Measurements from ENCODE around the gene DUSP10. TPM values are rescaled to one million over a fixed set of nuclear protein-coding genes. Genes with fewer than 3 reads are reported as not detected.
A peak's percentile ranks its signal among the peaks of the same experiment; 100 is the strongest.

The DUSP10 gene
- total RNA-seq, result 10 to 100 TPM in 4 of 6 donors, 1 to 10 TPM in 2; 6.3 to 14.5 (median 10.6) TPM
- polyA plus RNA-seq, result 1 to 10 TPM; 4.7 to 8.4 TPM

DNA sequence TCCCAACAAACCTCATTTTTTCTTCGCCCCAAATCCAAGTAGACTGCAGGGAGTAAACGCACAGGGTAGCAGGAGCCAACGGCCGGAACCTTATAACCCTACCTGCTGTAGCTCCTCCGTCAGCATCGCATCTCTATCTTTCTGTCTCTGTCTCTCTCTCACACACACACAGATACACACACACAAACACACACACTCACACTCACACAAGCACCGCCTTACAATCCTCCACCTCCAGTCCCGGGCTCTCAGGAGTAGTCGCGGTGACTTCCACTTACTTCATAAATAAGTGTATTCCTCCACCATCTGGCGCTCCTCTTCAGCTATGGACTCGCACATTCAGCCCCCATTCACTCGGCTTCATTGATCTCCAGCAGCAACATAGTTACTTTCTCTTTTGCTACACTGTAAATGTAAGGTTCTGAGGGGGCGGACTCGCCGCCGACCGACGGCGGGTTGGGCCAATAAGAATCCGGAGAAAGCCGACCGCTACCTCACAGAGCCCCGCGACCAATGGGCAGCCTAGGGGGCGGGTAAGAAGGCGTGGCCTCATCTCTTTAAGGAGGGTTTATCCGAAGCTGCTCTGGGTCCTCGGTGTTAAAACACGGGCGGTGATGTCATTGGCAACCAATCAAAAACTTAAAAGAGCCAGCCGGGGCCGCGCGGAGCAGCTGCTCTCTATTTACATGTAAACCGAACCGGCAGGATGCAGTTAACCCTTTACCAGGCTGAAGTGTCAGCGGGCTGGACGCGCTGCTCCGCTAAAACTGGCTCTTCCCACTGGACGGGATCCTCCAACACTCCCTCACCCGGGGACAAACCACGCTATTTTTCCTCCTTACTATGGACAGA lies at the start of gene DUSP10:
Gene DUSP10, minus strand, starts transcription at position 387 of the 852 bp plus-strand sequence. CDS start 2,345 bp downstream, outside the sequence.
- Histone ChIP-seq H3K4me1 (peaks cover 0 to 13% (median 0%) of the 10 kb centered on the region in 3 donors), H3K4me3 (peak within 1 kb of the TSS; percentile 54 to 66 (median 66)), H3K9me3 (no peaks in the 10 kb centered on the region), H3K36me3 (peaks cover 0 to 5% (median 0%) of the 10 kb centered on the region in 3 donors), H3K27me3 (no peaks in the 10 kb centered on the region), H3K27ac (peak within 1 kb of the TSS; percentile 99)
- DNase-seq (peak; percentile 91 to 100 (median 98)), ATAC-seq (peak; percentile 83 to 93 (median 86)), FAIRE-seq (peak; percentile 95)
- WGBS, 2 donors, result 0 to 1% methylated on average over 44 of the region's 44 CpGs
- intact Hi-C loops (cut with DNase I), result no loop called here
- TF ChIP-seq, protein P1, sequence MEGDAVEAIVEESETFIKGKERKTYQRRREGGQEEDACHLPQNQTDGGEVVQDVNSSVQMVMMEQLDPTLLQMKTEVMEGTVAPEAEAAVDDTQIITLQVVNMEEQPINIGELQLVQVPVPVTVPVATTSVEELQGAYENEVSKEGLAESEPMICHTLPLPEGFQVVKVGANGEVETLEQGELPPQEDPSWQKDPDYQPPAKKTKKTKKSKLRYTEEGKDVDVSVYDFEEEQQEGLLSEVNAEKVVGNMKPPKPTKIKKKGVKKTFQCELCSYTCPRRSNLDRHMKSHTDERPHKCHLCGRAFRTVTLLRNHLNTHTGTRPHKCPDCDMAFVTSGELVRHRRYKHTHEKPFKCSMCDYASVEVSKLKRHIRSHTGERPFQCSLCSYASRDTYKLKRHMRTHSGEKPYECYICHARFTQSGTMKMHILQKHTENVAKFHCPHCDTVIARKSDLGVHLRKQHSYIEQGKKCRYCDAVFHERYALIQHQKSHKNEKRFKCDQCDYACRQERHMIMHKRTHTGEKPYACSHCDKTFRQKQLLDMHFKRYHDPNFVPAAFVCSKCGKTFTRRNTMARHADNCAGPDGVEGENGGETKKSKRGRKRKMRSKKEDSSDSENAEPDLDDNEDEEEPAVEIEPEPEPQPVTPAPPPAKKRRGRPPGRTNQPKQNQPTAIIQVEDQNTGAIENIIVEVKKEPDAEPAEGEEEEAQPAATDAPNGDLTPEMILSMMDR (IDR thresholded peaks at IDR 0.05), result no peak

DNA sequence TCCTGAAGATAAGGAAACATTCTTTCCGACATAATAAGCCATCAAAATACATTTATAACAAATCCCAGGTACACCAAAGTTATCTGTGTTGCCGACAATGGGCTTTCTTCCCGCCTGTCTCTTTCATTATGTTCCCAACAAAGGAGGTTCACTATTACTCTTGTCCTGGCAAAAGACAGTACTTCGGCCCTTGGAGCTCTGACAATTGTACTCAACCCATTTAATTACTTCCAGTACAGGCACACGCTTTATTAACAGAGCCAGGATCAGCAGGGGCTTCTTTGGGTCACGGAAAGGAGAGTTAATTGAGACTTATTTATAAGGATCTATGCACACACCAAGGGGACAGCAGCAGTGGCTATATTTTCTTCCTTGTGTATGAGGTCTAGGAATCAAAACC lies 46.6 kb upstream of the DUSP10 start:
- ATAC-seq (no peak), DNase-seq (no peak), FAIRE-seq (no peak)
- WGBS, 2 donors, result 87% methylated on average over 6 of the region's 6 CpGs
- no peak overlapping the region for H3K27ac ChIP-seq
- H3K4me1 ChIP-seq, result no peaks in the 10 kb centered on the region
- intact Hi-C loops (cut with DNase I), result no loop called here
- no peaks in the 10 kb centered on the region for H3K36me3 ChIP-seq
- no peaks in the 10 kb centered on the region for H3K27me3 ChIP-seq
- no peak overlapping the region for H3K4me3 ChIP-seq
- no peaks in the 10 kb centered on the region for H3K9me3 ChIP-seq
- TF ChIP-seq, protein P1 (IDR thresholded peaks at IDR 0.05), result no peak

DNA sequence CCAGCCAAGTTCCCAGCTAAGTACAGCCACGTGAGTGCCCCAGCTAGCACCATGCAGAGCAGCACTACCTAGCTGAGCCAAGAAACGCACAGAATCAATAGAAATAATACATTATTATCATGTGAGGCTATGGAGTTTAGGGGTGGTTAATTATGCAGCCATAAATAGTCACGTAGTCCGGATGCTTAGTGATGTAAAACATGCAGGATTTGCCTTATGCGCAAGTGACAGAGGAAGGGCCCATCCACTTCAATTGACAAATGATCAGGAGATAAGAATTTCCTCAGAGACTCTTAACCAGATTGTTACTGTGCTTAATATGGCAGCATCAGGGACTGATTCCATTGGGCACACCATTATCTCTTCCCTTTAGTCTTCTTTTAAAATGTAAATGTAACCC lies 44.8 kb upstream of the DUSP10 start:
- no peak for FAIRE-seq
- no peaks in the 10 kb centered on the region for H3K9me3 ChIP-seq
- H3K4me3 ChIP-seq, result no peak overlapping the region
- no peaks in the 10 kb centered on the region for H3K4me1 ChIP-seq
- DNase-seq, result no peak
- H3K27ac ChIP-seq, result no peak overlapping the region
- H3K27me3 ChIP-seq, result no peaks in the 10 kb centered on the region
- no peaks in the 10 kb centered on the region for H3K36me3 ChIP-seq
- TF ChIP-seq, protein P1 (IDR thresholded peaks at IDR 0.05), result no peak
- intact Hi-C loops (cut with DNase I), result no loop called here
- no peak for ATAC-seq
- WGBS, 2 donors, result 88 to 91% methylated on average over 5 of the region's 5 CpGs

DNA sequence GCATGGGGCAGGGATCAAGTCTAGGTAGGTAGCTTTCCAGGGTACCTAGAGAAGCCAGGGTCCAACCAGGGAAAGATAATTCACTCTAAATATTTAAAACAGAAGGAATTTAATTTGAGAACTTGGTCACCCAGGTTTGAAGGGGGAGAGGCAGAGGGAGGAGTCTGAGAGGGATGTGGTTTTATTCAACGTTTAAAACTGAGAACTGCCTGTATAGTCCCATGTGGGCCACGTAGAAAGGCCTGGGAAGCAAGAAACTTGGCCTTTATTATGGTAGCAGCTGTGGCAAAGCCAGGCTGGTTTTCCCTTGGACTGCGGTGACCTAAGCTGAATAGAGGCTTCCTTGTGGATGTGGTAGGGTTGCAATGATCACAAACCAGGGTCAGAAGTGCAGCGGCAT lies 42.0 kb upstream of the DUSP10 start:
- no peak for FAIRE-seq
- no peak for DNase-seq
- no peak for ATAC-seq
- Histone ChIP-seq H3K27me3 (no peaks in the 10 kb centered on the region), H3K36me3 (no peaks in the 10 kb centered on the region), H3K4me3 (no peak overlapping the region), H3K4me1 (no peaks in the 10 kb centered on the region), H3K9me3 (no peaks in the 10 kb centered on the region), H3K27ac (no peak overlapping the region)
- TF ChIP-seq, protein P1 (IDR thresholded peaks at IDR 0.05), result no peak
- WGBS, 2 donors, result 80% methylated on average over 4 of the region's 4 CpGs
- intact Hi-C loops (cut with DNase I), result no loop called here

DNA sequence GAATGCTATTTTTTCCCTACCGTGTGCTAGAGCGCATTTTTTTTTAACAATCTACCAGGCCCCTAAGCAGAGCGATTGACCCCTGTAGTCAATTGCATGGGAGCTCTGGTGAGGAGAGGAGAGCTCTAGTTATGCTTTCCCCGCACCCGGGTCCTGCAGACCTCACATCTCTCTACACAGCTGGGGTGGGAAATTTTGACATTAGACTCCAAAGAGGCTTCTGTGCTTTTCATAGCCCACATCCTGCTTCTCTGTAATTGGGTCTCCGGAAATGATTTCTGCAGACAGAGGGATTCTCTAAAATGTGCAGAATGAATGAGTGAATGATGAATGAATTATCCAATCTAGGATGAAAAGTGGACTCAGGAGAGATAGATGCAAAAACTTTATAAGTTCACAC lies 41.5 kb upstream of the DUSP10 start:
- 83 to 88% methylated on average over 6 of the region's 6 CpGs for WGBS, 2 donors
- no peaks in the 10 kb centered on the region for H3K9me3 ChIP-seq
- H3K27ac ChIP-seq, result no peak overlapping the region
- FAIRE-seq, result no peak
- H3K27me3 ChIP-seq, result no peaks in the 10 kb centered on the region
- intact Hi-C loops (cut with DNase I), result no loop called here
- no peak for ATAC-seq
- DNase-seq, result no peak
- H3K4me1 ChIP-seq, result no peaks in the 10 kb centered on the region
- H3K36me3 ChIP-seq, result no peaks in the 10 kb centered on the region
- H3K4me3 ChIP-seq, result no peak overlapping the region
- TF ChIP-seq, protein P1 (IDR thresholded peaks at IDR 0.05), result no peak
